ENCODE data around the gene CHCHD6. TPM values are rescaled to one million over a fixed set of nuclear protein-coding genes. Genes with fewer than 3 reads are reported as not detected.

CHCHD6 gene
- total and polyA plus RNA-seq, 2 of the 4 experiments (the other 2 are of a cell fraction): 18.8 to 28.9 TPM

- no TSS peak for BruUV-seq (replicated peaks)
- in situ Hi-C loops (cut with MboI; ENCODE audit: low sequenced_read_pairs): no loop called here
- H2BK20ac ChIP-seq (ENCODE audit: low read depth, low read length): no peak overlapping the region
- H3K27me3 ChIP-seq (ENCODE audit: control insufficient read depth, insufficient read depth, low read length): no peaks in the 10 kb centered on the region
- peaks cover 15% of the 10 kb centered on the region; the same call in 1 of the 2 replicates for H3K4me1 ChIP-seq (ENCODE audit: control insufficient read depth, insufficient read depth, low read length)
- no peak overlapping the region for H3K27ac ChIP-seq (ENCODE audit: insufficient read depth, low read length)
- H3K4me2 ChIP-seq (ENCODE audit: low read depth, low read length): no peak overlapping the region
- H3K4me3 ChIP-seq (ENCODE audit: insufficient read depth, low read depth, low read length): no peak overlapping the region
- H4K8ac ChIP-seq (ENCODE audit: low read depth in 2 of 2, low read length in 2 of 2): no peak overlapping the region
- TF ChIP-seq CHD1 (IDR thresholded peaks at IDR 0.05; ENCODE audit: low read depth, low read length): no peak
- TF ChIP-seq MAZ (IDR thresholded peaks at IDR 0.05; ENCODE audit: borderline replicate concordance, low read depth, low read length): no peak
- TF ChIP-seq NFE2L2 (IDR thresholded peaks at IDR 0.05; ENCODE audit: low read depth, low read length): no peak
- TF ChIP-seq FOS (IDR thresholded peaks at IDR 0.05; ENCODE audit: low read depth, low read length): no peak
- no peak for TF ChIP-seq MXI1 (IDR thresholded peaks at IDR 0.05; ENCODE audit: borderline replicate concordance, low read depth, low read length)
- no peak for TF ChIP-seq BHLHE40 (IDR thresholded peaks at IDR 0.05; ENCODE audit: low read depth, low read length)
- TF ChIP-seq RCOR1 (IDR thresholded peaks at IDR 0.05; ENCODE audit: insufficient replicate concordance, low read length): no peak
- TF ChIP-seq CEBPB (IDR thresholded peaks at IDR 0.05; ENCODE audit: low read depth, low read length): no peak
- TF ChIP-seq RAD21 (IDR thresholded peaks at IDR 0.05; ENCODE audit: low read length): no peak
- TF ChIP-seq ELK1 (IDR thresholded peaks at IDR 0.05; ENCODE audit: borderline replicate concordance, low read depth, low read length): no peak
- TF ChIP-seq, protein P1, sequence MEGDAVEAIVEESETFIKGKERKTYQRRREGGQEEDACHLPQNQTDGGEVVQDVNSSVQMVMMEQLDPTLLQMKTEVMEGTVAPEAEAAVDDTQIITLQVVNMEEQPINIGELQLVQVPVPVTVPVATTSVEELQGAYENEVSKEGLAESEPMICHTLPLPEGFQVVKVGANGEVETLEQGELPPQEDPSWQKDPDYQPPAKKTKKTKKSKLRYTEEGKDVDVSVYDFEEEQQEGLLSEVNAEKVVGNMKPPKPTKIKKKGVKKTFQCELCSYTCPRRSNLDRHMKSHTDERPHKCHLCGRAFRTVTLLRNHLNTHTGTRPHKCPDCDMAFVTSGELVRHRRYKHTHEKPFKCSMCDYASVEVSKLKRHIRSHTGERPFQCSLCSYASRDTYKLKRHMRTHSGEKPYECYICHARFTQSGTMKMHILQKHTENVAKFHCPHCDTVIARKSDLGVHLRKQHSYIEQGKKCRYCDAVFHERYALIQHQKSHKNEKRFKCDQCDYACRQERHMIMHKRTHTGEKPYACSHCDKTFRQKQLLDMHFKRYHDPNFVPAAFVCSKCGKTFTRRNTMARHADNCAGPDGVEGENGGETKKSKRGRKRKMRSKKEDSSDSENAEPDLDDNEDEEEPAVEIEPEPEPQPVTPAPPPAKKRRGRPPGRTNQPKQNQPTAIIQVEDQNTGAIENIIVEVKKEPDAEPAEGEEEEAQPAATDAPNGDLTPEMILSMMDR (conservative IDR thresholded peaks at IDR 0.05; ENCODE audit: low read depth, low read length): no peak
- TF ChIP-seq SMC3 (IDR thresholded peaks at IDR 0.05; ENCODE audit: low read depth, low read length): no peak
- CTCF ChIA-PET: no interaction called here
- dilution Hi-C loops (cut with HindIII; ENCODE audit: low sequenced_read_pairs, unreplicated experiment): no loop called here
- no peaks in the 10 kb centered on the region for H3K36me3 ChIP-seq (ENCODE audit: control insufficient read depth, insufficient read depth, low read length)
- no peak overlapping the region for H3K14ac ChIP-seq (replicated peaks; ENCODE audit: low read depth, low read length)
- no peaks in the 10 kb centered on the region for H3K79me1 ChIP-seq (ENCODE audit: low read depth in 1 of 2, low read length in 2 of 2)
- no peaks in the 10 kb centered on the region for H3K9me3 ChIP-seq (ENCODE audit: control insufficient read depth, insufficient read depth, low read length)
- no peak overlapping the region for H2AK5ac ChIP-seq (ENCODE audit: low read depth, low read length)
- no peak overlapping the region for H2BK15ac ChIP-seq (ENCODE audit: low read depth, low read length)
- no peak overlapping the region for H3K18ac ChIP-seq (ENCODE audit: low read depth, low read length)
- H2BK120ac ChIP-seq (ENCODE audit: low read depth, low read length): no peak overlapping the region
- no peak overlapping the region for H3K4ac ChIP-seq (ENCODE audit: low read depth, low read length)
- no peak overlapping the region for H2AFZ ChIP-seq (replicated peaks; ENCODE audit: low read length, poor library complexity)
- 80% methylated on average over 3 of the region's 7 CpGs; no CpG with 5 or more reads in 1 of the 2 experiments for WGBS, 2 experiments (ENCODE audit: extremely low coverage in 2 of 2, insufficient read length in 1 of 2)
- no peak overlapping the region for H3K9ac ChIP-seq (ENCODE audit: low read depth, low read length)
- H4K91ac ChIP-seq (ENCODE audit: insufficient read depth, low read depth, low read length): no peak overlapping the region
- H3K23ac ChIP-seq (ENCODE audit: low read depth, low read length): no peak overlapping the region
- no peaks in the 10 kb centered on the region for H4K20me1 ChIP-seq (ENCODE audit: insufficient read depth, low read length)
- H3K9me1 ChIP-seq (ENCODE audit: insufficient read depth, low read length): peaks cover 9% of the 10 kb centered on the region; the same call in 1 of the 2 replicates
- no peak overlapping the region for H3K56ac ChIP-seq (ENCODE audit: extremely low read depth, insufficient read depth, low read length)
- H4K5ac ChIP-seq (ENCODE audit: low read depth, low read length): no peak overlapping the region
- intact Hi-C loops (cut with micrococcal nuclease): loop anchor here (5.0 kb wide), 1 partner anchor 112 kb away; no protein-coding TSS in a partner anchor
- no peak overlapping the region for H2BK5ac ChIP-seq (ENCODE audit: low read depth, low read length, poor library complexity, severe bottlenecking)
- POLR2A ChIA-PET (ENCODE audit: unreplicated experiment): no interaction called here
- ATAC-seq (ENCODE audit: low read depth) (no peak), DNase-seq (no peak)
- H2AK9ac ChIP-seq (replicated peaks; ENCODE audit: low read depth, low read length, poor library complexity): no peak overlapping the region
Observed at GRCh38 chr3:126964261-126964660, 260.2 kb downstream of the CHCHD6 start.

All from IMR-90 (cell line).